Spleen (tissue), 11 donors: ENCODE data around the gene DMRT1. TPM values are rescaled to one million over a fixed set of nuclear protein-coding genes. Genes with fewer than 3 reads are reported as not detected.

Experiments
- DNase-seq: peaks from one replicate; pipeline ENCODE4 v3.0.0-alpha.2; 2020
- H3K27ac ChIP-seq, 8 donors: fragments of 200-600 bp; sonication (generic) in 7 of 8; 1 replicate in 4 of 8; 2 replicates in 4 of 8; pipeline versions ENCODE4 v1.5.0 to v1.8.0; 2016 to 2021; ENCODE audit warnings: inconsistent platforms in 4 of 8, mild to moderate bottlenecking in 4 of 8, moderate library complexity in 1 of 8
- H3K27me3 ChIP-seq, 7 donors: fragments of 200-600 bp; sonication (generic) in 6 of 7; replicated peaks in 1 of 7; 1 replicate in 4 of 7; 2 replicates in 3 of 7; pipeline versions ENCODE4 v1.5.0 to v1.8.0; 2016 to 2021; ENCODE audit warnings: inconsistent platforms in 3 of 7, mild to moderate bottlenecking in 1 of 7
- H3K36me3 ChIP-seq, 6 donors: fragments of 200-600 bp; sonication (generic) in 5 of 6; 1 replicate in 4 of 6; 2 replicates in 2 of 6; pipeline versions ENCODE4 v1.5.0 to v1.8.0; 2016 to 2021; ENCODE audit warnings: inconsistent platforms in 2 of 6
- H3K4me1 ChIP-seq, 6 donors: fragments of 200-600 bp; sonication (generic) in 5 of 6; 1 replicate in 3 of 6; 2 replicates in 3 of 6; pipeline versions ENCODE4 v1.5.0 to v1.8.0; 2016 to 2021; ENCODE audit warnings: inconsistent platforms in 3 of 6
- H3K4me3 ChIP-seq, 8 donors: fragments of 200-600 bp; sonication (generic) in 7 of 8; 1 replicate in 4 of 8; 2 replicates in 4 of 8; pipeline versions ENCODE4 v1.5.0 to v1.8.0; 2016 to 2021; ENCODE audit warnings: inconsistent platforms in 4 of 8, mild to moderate bottlenecking in 4 of 8, moderate library complexity in 2 of 8
- H3K9me3 ChIP-seq, 8 donors: fragments of 200-600 bp; sonication (generic) in 7 of 8; 1 replicate in 4 of 8; 2 replicates in 4 of 8; pipeline versions ENCODE4 v1.5.0 to v1.8.0; 2016 to 2021; ENCODE audit warnings: inconsistent platforms in 4 of 8
- CTCF ChIP-seq, 11 experiments: fragments of 200-600 bp in 7 of 11; fragments of 450-650 bp in 4 of 11; sonication (generic) in 4 of 11; IDR thresholded peaks in 8 of 11; conservative IDR thresholded peaks in 3 of 11; 1 replicate in 7 of 11; 2 replicates in 4 of 11; pipeline versions ENCODE4 v1.4.0 to v1.8.0; 2016 to 2021; ENCODE audit warnings: antibody characterized with exemption in 11 of 11, inconsistent platforms in 4 of 11, mild to moderate bottlenecking in 1 of 11
- POLR2A ChIP-seq, 3 donors: fragments of 450-650 bp; IDR thresholded peaks; one replicate each; pipeline ENCODE4 v1.5.1; 2017; ENCODE audit warnings: antibody characterized with exemption in 3 of 3, mild to moderate bottlenecking in 1 of 3
- POLR2AphosphoS5 ChIP-seq, 3 donors: sonication (generic); formaldehyde crosslinking; IDR thresholded peaks; one replicate each; pipeline ENCODE4 v1.5.1; 2017; ENCODE audit warnings: antibody characterized with exemption in 3 of 3
- WGBS, 5 donors: extraction: QIAGEN DNeasy Blood & Tissue Kit in 3 of 5; methylation state at CpG; one replicate each; pipeline versions ENCODE4 v1.1.5 to v1.1.7; 2013 to 2018; 5-methylcytosine and 5-hydroxymethylcytosine counted together
- intact Hi-C: fragments of 100-400 bp; cut with DNase I; formaldehyde crosslinking; loops from one replicate; pipeline ENCODE4 v1.15.0; 2023; ENCODE audit warnings: low total_unique reads
- polyA plus RNA-seq, 3 donors: library from polyadenylated mRNA; stranded (reverse); fragments of 200-250 nt; gene quantifications; one replicate each; pipeline ENCODE4 v1.2.1, GENCODE V29; 2013
- total RNA-seq, 7 donors: library from RNA; depleted of rRNA in 3 of 7; stranded (reverse); fragments of >200 nt in 3 of 7; fragmentation: NEBNext Ultra II Directional in 4 of 7; extraction: Animal tissue kit (Norgen Biotek cat#: 25700) in 4 of 7; gene quantifications; one replicate each; pipeline versions ENCODE4 v1.1.0 to v1.2.1, GENCODE V29; 2016 to 2021
- donor health status: healthy with polysubstance abuse.
- donor health status: DM: no; HTN: no; CAD: no; lungs with moderate emphysema.
- donor health status: DM: no; HTN: no; CAD: no.
- donor health status: Bipolar disorder and iron deficiency.
- donor health status: healthy.
- donor health status: DM: no; HTN: no; CAD: no.
- donor health status: DM: yes; HTN: yes; CAD: no.

DMRT1 gene
- total and polyA plus RNA-seq, 10 donors: not detected

- Histone ChIP-seq H3K36me3 (no peaks in the 10 kb centered on the region), H3K4me1 (no peaks in the 10 kb centered on the region), H3K27me3 (peaks cover 0 to 7% (median 0%) of the 10 kb centered on the region in 7 donors), H3K27ac (no peak overlapping the region), H3K9me3 (no peaks in the 10 kb centered on the region), H3K4me3 (no peak overlapping the region)
- no peak for DNase-seq
- intact Hi-C loops: no loop called here
- 87 to 91% (median 89%) methylated on average over 8 of the region's 8 CpGs for WGBS, 5 donors
- TF ChIP-seq POLR2AphosphoS5 (IDR thresholded peaks at IDR 0.05) (no peak), CTCF (IDR thresholded peaks at IDR 0.05 in 8 of 11, conservative IDR thresholded peaks at IDR 0.05 in 3 of 11) (no peak), POLR2A (IDR thresholded peaks at IDR 0.05) (no peak)
Observed at GRCh38 chr9:926976-927375, 85.5 kb downstream of the DMRT1 start.

GRCh38 chr9:928363-929042 lies 87.0 kb downstream of the DMRT1 start:
- no peak for DNase-seq
- H3K27ac ChIP-seq: no peak overlapping the region
- no peaks in the 10 kb centered on the region for H3K4me1 ChIP-seq
- intact Hi-C loops: no loop called here
- H3K9me3 ChIP-seq: no peaks in the 10 kb centered on the region
- H3K36me3 ChIP-seq: no peaks in the 10 kb centered on the region
- H3K27me3 ChIP-seq: peaks cover 0 to 6% (median 0%) of the 10 kb centered on the region in 7 donors
- TF ChIP-seq CTCF (IDR thresholded peaks at IDR 0.05 in 8 of 11, conservative IDR thresholded peaks at IDR 0.05 in 3 of 11): peak in 4 of 11 experiments; percentile 15 to 35 (median 29)
- TF ChIP-seq POLR2AphosphoS5 (IDR thresholded peaks at IDR 0.05): no peak
- no peak overlapping the region for H3K4me3 ChIP-seq
- 66 to 77% (median 69%) methylated on average over 6 of the region's 6 CpGs for WGBS, 5 donors

- 68 to 88% (median 70%) methylated on average over 4 of the region's 4 CpGs for WGBS, 5 donors
- TF ChIP-seq CTCF (IDR thresholded peaks at IDR 0.05 in 8 of 11, conservative IDR thresholded peaks at IDR 0.05 in 3 of 11) (no peak), POLR2A (IDR thresholded peaks at IDR 0.05) (no peak), POLR2AphosphoS5 (IDR thresholded peaks at IDR 0.05) (no peak)
- Histone ChIP-seq H3K27ac (no peak overlapping the region), H3K4me3 (no peak overlapping the region), H3K4me1 (no peaks in the 10 kb centered on the region), H3K36me3 (no peaks in the 10 kb centered on the region), H3K9me3 (no peaks in the 10 kb centered on the region), H3K27me3 (peaks cover 0 to 18% (median 0%) of the 10 kb centered on the region in 7 donors)
- no peak for DNase-seq
- intact Hi-C loops: no loop called here
Observed at GRCh38 chr9:929719-930118, 88.2 kb downstream of the DMRT1 start.

- no peak overlapping the region for H3K4me3 ChIP-seq
- H3K36me3 ChIP-seq: no peaks in the 10 kb centered on the region
- H3K27me3 ChIP-seq: peaks cover 0 to 51% (median 4%) of the 10 kb centered on the region in 7 donors
- no peak overlapping the region for H3K27ac ChIP-seq
- no peak for DNase-seq
- H3K4me1 ChIP-seq: no peaks in the 10 kb centered on the region
- TF ChIP-seq POLR2AphosphoS5 (IDR thresholded peaks at IDR 0.05) (no peak), POLR2A (IDR thresholded peaks at IDR 0.05) (no peak), CTCF (IDR thresholded peaks at IDR 0.05 in 8 of 11, conservative IDR thresholded peaks at IDR 0.05 in 3 of 11) (no peak)
- WGBS, 5 donors: 81 to 93% (median 86%) methylated on average over 4 of the region's 4 CpGs
- peaks cover 0 to 7% (median 0%) of the 10 kb centered on the region in 8 donors for H3K9me3 ChIP-seq
- intact Hi-C loops: no loop called here
Observed at GRCh38 chr9:933356-933755, 91.9 kb downstream of the DMRT1 start.
